ENCODE results near the gene CERS1. TPM values are rescaled to one million over a fixed set of nuclear protein-coding genes. Genes with fewer than 3 reads are reported as not detected.

CERS1 gene
- total and polyA plus RNA-seq, 4 donors: 0.28 TPM; not detected in 3

DNA sequence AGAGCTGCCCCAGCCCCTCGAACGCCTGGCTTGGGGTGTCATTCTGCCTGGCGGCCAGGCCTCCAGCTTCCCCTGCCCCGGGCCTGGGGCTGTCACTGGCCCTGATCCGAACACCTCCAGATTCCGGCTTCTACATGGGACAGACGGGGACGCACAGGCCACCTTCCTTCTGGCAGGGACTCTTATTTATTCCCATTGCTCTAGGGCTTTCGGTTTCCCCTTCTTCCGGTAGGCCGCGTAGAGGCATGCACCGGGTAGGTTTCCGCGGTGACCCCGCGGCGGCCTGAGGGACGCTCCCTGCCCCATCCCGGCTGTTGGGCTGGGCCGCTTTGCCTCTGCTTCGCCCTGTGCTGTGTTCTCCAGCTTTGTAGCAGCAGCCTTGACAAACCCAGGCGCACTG lies 28.2 kb downstream of the CERS1 start:
- peaks cover 14 to 49% (median 24%) of the 10 kb centered on the region in 4 donors for H3K36me3 ChIP-seq (ENCODE audit: control insufficient read depth in 4 of 4, insufficient read depth in 3 of 4, low read depth in 1 of 4, low read length in 3 of 4)
- DNase-seq (ENCODE audit: low spot score): no peak
- WGBS: 96% methylated on average over 23 of the region's 23 CpGs

More for the DNA sequence above, 28.2 kb downstream of the CERS1 start:
- TF ChIP-seq HNF4G (IDR thresholded peaks at IDR 0.05): no peak
- TF ChIP-seq FOXA1 (IDR thresholded peaks at IDR 0.05): no peak
- TF ChIP-seq TAF1 (conservative IDR thresholded peaks at IDR 0.05): no peak
- no peak for TF ChIP-seq ATF3 (IDR thresholded peaks at IDR 0.05)
- TF ChIP-seq FOXA2 (IDR thresholded peaks at IDR 0.05): no peak
- no peak for TF ChIP-seq NR2F2 (IDR thresholded peaks at IDR 0.05)
- TF ChIP-seq JUND (IDR thresholded peaks at IDR 0.05): no peak
- no peak for TF ChIP-seq SP1 (IDR thresholded peaks at IDR 0.05)
- TF ChIP-seq RXRA (IDR thresholded peaks at IDR 0.05): no peak
- no peak for TF ChIP-seq ZBTB33 (IDR thresholded peaks at IDR 0.05)
- TF ChIP-seq, protein P1, sequence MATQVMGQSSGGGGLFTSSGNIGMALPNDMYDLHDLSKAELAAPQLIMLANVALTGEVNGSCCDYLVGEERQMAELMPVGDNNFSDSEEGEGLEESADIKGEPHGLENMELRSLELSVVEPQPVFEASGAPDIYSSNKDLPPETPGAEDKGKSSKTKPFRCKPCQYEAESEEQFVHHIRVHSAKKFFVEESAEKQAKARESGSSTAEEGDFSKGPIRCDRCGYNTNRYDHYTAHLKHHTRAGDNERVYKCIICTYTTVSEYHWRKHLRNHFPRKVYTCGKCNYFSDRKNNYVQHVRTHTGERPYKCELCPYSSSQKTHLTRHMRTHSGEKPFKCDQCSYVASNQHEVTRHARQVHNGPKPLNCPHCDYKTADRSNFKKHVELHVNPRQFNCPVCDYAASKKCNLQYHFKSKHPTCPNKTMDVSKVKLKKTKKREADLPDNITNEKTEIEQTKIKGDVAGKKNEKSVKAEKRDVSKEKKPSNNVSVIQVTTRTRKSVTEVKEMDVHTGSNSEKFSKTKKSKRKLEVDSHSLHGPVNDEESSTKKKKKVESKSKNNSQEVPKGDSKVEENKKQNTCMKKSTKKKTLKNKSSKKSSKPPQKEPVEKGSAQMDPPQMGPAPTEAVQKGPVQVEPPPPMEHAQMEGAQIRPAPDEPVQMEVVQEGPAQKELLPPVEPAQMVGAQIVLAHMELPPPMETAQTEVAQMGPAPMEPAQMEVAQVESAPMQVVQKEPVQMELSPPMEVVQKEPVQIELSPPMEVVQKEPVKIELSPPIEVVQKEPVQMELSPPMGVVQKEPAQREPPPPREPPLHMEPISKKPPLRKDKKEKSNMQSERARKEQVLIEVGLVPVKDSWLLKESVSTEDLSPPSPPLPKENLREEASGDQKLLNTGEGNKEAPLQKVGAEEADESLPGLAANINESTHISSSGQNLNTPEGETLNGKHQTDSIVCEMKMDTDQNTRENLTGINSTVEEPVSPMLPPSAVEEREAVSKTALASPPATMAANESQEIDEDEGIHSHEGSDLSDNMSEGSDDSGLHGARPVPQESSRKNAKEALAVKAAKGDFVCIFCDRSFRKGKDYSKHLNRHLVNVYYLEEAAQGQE (IDR thresholded peaks at IDR 0.05): no peak
- no peak for TF ChIP-seq YY1 (IDR thresholded peaks at IDR 0.05)
- no peak for TF ChIP-seq MAX (IDR thresholded peaks at IDR 0.05)
- no peak for TF ChIP-seq HNF4A (conservative IDR thresholded peaks at IDR 0.05)
- no peak for TF ChIP-seq CTCF (IDR thresholded peaks at IDR 0.05; ENCODE audit: low read depth, low read length, missing input control)
- no peak for TF ChIP-seq EGR1 (IDR thresholded peaks at IDR 0.05; ENCODE audit: low read depth in 2 of 2)
- H3K9ac ChIP-seq (ENCODE audit: low read depth in 1 of 2, low read length in 2 of 2): no peak overlapping the region
- no peak overlapping the region for H3K4me3 ChIP-seq (ENCODE audit: low read depth in 1 of 3, low read length in 3 of 3)
- H3K27ac ChIP-seq (ENCODE audit: low read depth in 1 of 2, low read length in 2 of 2): no peak overlapping the region
- peaks cover 0 to 17% (median 7%) of the 10 kb centered on the region in 4 donors for H3K4me1 ChIP-seq (ENCODE audit: control insufficient read depth in 4 of 4, insufficient read depth in 4 of 4, low read length in 3 of 4)
- no peaks in the 10 kb centered on the region for H3K27me3 ChIP-seq (ENCODE audit: control insufficient read depth in 4 of 4, insufficient read depth in 4 of 4, low read length in 3 of 4)
- H3K9me3 ChIP-seq (ENCODE audit: control insufficient read depth in 4 of 4, low read length in 3 of 4): no peaks in the 10 kb centered on the region
